GM21381 (cell line): ENCODE results near the gene TWF1.
"Not testable (repeated sequence)": the region's sequence is repeated elsewhere in the genome, so short reads cannot be mapped to it uniquely, and the experiment has no call there.

Experiments
- ATAC-seq: cut with Tn5 transposase; IDR thresholded peaks from one replicate; pipeline ENCODE4 v1.9.1; 2021; ENCODE audit warnings: mild to moderate bottlenecking, moderate library complexity; ENCODE audit not compliant: unreplicated experiment

TWF1 gene

DNA sequence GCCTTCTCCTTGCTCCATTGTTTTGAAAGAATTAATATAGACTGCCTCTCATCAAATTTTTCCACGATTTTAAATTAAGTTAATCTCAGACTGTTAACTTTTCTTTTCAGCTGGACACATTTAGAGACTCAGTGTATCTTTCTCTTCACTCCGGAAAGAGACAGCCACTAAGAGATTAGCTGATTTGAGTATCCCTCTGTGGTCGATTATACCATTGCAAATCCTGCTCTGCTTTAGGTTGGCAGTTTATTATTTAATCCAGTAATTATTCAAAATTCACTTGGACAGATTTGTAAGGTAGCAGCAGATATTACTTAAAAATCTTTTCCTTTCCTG lies 588 bp upstream of the TWF1 start:
- no peak for ATAC-seq

GRCh38 chr12:43805149-43805859 lies 813 bp downstream of the TWF1 start:
- ATAC-seq: no peak

DNA sequence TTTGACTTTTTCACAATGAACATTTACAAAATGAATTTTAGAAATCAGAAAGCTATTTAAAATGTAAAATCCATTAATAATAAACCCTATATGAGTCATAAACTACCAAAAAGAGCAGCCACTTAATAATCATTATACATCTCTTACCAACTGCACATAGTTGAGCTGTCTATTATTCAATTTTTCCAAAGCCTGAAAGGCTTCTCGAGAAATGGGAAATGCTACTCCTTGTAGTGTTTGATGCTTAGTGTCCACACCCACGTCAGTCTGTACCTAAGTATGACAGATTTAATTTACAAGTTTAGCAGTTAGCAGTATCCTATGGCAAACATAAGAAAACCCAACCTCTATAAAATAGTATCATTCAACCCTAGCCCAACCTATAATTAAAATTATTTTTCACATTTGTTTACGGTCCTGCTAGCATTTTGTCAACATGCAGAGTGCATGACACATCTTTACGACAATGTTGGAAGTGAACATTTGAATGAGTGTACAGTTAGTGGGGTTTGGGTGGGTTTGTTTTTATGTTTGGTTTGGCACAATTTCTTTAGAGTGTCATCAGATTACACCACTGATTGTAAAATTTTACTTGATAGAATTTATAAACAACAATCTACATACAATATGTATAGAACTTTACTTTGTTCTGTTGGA lies 8.4 kb downstream of the TWF1 start:
- ATAC-seq: no peak

DNA sequence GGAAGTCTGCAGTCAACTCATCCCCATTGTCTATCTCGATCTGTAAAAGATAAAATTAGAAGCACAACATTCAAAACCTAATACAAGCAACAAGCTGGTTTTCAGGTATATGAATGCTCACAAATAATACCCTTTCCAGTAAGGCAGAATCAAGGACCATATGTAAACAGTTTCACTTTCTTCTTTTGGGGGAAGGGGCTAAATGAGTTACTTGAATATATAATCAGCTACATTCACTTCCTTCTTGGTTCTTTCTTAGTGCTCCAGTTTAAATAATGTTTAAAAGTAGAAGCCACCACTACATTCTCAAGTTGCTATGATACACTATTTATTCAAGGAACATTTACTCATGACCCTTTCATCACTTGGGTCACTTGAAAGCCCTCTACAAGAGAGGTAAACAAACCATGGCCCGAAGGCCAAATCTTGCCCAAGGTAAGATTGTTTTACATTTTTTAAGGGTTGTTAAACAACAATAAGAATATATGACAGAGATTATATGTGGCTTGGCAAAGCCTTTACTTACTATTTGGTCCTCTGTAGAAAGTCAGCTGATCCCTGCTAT lies 10.3 kb downstream of the TWF1 start:
- no peak for ATAC-seq

GRCh38 chr12:43789941-43790340 lies 16.2 kb downstream of the TWF1 start:
- no peak for ATAC-seq

DNA sequence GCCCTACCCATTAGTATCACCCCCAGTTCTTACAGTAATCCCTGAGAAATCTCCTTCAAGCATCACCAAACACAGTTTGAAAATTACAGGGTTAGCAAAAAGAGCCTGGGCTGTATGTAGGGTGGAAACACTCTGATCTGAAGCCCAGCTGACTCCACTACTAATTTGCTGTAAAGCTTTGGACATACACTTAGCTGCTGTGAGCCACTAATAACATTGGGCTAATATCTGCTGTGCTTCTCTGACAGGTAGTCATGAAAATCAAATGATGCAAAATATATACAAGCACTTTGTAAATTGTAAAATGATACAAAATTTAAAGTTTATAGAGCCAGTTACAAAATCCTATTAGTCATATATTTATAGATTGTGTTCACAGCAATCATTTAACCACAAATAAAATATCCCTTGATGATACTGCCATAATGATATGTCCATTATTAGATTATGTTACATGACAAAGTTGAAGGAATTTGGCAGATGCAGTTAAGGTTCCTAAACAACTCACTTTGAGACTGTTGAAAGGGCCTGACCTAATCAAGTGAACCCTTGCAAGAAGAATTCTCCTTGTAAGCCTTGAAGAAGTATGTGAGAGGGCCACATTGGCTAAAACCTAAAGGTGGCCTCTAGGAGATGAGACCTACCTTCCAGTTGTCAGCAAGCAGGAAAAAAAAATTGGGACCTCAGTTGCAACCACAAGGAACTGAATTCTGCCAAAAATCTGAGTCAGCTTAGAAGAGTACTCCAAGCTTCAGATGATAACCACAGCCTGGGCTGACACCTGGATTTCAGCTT lies 19.0 kb downstream of the TWF1 start:
- ATAC-seq: no peak

DNA sequence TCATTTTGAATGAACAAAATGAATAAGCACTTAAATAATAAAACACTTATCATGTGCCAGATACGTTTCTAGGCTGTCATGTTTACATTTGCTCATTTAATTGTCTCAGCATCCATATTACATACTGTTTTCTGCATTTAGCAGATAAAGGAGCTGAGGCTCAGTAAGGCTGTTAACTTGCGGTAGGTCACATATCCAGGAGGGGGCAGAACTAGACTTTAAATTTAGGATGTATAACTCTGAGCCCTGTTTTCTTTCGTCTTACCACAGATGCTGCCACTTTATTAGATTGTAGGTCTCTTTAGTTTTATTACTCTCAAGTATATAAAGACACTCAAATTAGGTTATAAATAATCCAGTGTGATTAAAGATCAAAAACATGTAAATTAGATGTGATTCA lies 29.6 kb downstream of the TWF1 start:
- ATAC-seq: no peak

DNA sequence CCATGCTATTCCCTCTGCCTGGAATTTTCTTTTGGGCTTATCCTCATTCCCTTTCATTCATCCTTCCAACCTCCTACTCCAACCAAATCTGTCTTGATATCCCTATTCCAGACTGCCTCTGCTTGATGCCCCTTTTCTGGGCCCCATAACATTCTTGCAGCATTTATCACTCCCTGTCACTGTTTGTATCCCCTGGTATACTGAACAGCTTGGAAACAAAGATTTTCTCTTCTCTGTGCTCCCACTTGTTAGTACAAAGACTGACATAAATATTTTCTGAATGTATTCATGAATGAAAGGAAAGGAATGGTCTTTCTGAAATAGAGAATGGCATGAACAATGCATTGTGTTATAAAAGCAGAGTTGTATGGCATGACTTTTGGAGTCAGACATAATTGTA lies 39.8 kb downstream of the TWF1 start:
- ATAC-seq: no peak

DNA sequence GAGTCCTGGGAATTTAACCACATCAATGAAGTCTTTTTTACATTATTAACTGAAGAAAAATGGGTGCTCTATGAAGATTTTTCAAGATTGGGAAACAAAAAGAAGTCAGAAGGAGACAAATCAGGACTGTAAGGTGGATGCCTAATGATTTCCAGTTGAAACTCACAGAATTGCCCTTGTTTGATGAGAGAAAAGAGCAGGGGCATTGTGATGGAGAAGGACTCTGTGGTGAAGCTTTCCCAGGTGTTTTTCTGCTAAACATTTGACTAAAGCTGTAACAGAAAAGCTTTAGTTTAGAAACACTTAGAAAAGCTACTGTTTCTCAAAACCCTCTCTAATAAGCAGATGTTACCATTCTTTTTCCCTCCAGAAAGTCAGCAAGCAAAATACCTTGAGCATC lies 41.6 kb downstream of the TWF1 start:
- ATAC-seq: no peak

- ATAC-seq: no peak
Observed at GRCh38 chr12:43763769-43764168, 42.3 kb downstream of the TWF1 start.

- no peak for ATAC-seq
Observed at GRCh38 chr12:43762596-43762995, 43.5 kb downstream of the TWF1 start.

DNA sequence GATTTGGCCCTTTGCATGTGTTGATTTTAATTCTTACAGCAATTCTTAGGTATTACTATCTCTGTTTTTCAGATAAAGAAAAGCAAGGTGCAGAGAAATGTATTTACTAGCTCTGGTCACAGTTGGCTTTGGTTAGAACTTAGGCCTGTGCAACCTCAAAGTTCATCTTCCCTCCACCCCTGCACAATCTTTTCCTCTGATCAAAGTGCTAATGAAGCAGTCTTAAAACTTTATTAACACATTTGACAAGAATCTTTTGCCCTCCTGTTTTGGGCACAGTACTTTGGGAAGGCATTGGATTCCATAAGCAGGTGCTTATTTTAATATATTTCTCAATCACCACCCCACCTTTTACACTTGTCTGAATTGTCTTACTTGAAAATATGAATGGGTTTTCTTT lies 44.6 kb downstream of the TWF1 start:
- ATAC-seq: no peak

DNA sequence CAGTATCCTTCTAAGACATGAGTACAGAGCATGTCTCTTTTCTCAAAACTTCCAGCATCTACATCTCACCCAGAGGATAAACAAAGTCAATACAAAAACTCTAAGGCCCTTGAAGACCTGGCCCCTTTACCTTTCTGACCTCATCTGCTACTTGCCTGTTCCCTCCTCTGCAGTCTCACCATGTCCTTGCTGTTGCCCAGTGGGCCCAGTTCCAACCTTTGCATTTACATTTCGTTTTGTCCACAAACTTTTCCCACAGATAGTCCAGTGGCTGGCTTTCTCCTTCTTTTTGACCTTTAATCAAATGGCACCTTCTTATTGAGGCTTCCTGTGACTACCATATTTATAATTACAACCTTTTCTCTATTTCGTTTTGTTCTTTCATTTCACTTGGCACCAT lies 45.7 kb downstream of the TWF1 start:
- no peak for ATAC-seq

DNA sequence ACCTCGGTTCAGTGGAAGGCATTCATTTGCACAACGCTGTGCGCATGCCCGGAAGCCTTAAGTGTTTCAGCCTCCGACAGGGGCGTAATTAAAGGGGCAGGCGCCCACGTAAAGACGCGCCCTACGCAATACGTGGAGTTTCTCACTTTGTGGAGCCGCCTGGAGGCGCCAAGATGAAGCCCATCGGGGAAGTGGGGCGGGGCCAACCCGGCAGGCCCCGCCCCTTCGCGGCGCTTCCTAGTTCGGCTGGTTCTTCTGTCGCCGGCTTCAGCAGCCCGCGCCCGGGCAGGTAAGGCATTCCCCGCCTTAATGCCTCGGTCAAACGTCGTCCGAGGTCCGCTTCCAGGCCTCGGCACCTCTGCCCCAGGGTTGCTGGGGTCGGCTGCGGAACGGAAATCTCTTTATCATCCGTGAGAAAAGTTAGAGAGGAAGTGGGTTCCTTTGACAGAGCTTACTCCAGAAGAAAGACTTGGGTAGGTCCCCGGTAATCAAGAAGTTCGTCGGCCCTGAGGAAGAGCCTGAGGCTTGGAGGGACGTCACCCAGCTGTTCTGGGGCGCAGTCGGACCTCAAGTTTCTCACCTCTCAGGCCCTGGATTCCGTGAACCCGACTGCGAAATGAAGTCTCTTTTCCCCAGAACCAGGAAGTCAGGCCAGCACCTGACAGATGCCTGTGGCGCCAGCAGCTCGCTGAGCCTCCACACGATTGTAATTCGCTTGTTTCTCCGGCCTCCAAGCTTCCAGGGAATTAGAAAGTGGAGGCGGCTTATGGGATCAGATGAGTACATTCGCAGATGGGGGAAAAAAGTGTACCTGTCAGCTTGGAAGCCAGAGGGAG lies 47.2 kb downstream of the TWF1 start, which contains the start of the genes IRAK4 and PUS7L:
TSS of gene IRAK4 (plus strand) at position 224 of the 836 bp plus-strand sequence. CDS start 9,161 bp downstream, outside the sequence.
TSS of gene PUS7L (minus strand) at position 63 of the 836 bp plus-strand sequence. CDS start 3,545 bp downstream, outside the sequence.
- peak; percentile 97 for ATAC-seq

DNA sequence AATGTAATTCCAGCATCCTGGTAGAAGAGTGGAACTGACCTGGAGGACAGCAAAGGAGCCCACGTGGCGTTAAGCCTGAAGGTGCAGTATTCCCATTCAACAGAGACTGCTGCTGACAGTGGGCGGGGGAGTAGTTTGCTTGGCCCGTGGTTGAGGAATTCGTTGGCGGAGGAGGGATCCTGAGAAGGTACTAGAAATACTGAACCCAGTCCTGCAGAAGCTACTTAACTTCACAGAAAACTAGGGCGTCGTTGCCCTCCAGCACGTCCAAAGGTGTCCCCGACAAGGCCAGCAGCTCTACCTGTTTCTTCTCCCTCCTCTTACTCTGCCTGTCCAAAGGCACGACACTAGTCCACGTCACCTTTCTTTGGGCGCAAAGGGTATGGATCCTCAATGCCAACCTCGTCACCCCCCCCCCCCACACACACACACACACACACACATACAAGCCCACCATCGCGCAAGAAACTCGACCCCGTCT lies 47.8 kb downstream of the TWF1 start:
- peak; percentile 2 for ATAC-seq

- no peak for ATAC-seq
Observed at GRCh38 chr12:43754015-43754414, 52.1 kb downstream of the TWF1 start.

DNA sequence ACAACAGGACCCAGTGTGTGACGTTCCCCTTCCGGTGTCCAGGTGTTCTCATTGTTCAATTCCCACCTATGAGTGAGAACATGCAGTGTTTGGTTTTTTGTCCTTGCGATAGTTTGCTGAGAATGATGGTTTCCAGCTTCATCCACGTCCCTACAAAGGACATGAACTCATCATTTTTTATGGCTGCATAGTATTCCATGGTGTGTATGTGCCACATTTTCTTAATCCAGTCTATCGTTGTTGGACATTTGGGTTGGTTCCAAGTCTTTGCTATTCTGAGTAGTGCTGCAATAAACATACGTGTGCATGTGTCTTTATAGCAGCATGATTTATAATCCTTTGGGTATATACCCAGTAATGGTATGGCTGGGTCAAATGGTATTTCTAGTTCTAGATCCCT lies 54.8 kb downstream of the TWF1 start:
- ATAC-seq: not testable (repeated sequence)

DNA sequence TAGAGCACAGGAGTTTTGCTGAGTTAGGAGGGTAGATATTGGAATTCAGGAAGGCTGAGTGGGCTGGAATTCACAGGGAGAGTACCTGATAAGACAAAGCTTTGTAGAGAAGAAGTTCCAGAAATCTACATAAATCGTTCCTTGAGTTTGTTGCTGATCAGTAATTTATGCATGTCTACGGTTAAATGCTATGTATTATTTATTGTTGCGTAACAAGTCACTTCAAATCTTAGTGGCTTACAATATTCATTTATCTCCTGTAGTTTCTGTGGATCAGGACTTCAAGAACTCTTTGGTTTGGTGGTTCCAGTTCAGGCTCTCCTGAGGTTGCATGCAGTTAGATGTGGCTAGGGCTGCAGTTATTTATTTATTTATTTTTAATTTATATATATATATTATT lies 55.3 kb downstream of the TWF1 start:
- ATAC-seq: no peak

- no peak for ATAC-seq
Observed at GRCh38 chr12:43749016-43749415, 57.1 kb downstream of the TWF1 start.

DNA sequence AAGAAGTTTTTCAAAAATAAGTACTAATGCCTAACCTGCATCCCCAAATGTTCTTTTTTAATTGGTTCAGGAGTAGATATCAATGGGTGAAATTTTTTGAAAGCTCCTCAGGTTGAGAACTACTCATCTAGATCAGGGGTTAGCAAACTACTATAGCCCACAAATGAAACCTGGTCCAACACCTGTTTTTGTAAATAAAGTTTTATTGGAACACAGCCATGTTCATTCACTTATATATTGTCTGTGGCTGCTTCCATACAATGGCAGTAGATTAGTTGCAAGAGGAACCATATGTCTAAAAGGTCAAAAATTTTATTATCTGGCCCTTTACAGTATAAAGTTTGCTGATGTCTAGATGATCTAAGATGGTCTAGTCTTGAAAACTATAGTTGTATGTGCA lies 61.3 kb downstream of the TWF1 start:
- ATAC-seq: no peak
